Dendritic cell treated with granulocyte-macrophage colony-stimulating factor and Interleukin-4, amounts not matched to agents 40 ng/mL and 50 ng/mL, for 4 days (primary cell): ENCODE results near the gene CASKIN1.
A peak's percentile ranks its signal among the peaks of the same experiment; 100 is the strongest.
"Not testable (repeated sequence)": the region's sequence is repeated elsewhere in the genome, so short reads cannot be mapped to it uniquely, and the experiment has no call there.

ENCODE experiments used
- H3K27ac Mint-ChIP-seq: one replicate; pipeline ENCODE4 v1.8.0; 2022; ENCODE audit warnings: mild to moderate bottlenecking, mixed read lengths
- H3K27me3 Mint-ChIP-seq: one replicate; pipeline ENCODE4 v1.8.0; 2022; ENCODE audit warnings: mild to moderate bottlenecking, mixed read lengths
- H3K36me3 Mint-ChIP-seq: one replicate; pipeline ENCODE4 v1.8.0; 2022; ENCODE audit warnings: low read depth, mixed read lengths
- H3K4me1 Mint-ChIP-seq: one replicate; pipeline ENCODE4 v1.8.0; 2022; ENCODE audit warnings: low read depth, mixed read lengths
- H3K4me3 Mint-ChIP-seq: one replicate; pipeline ENCODE4 v1.8.0; 2022; ENCODE audit warnings: mild to moderate bottlenecking, moderate library complexity, mixed read lengths
- H3K9me3 Mint-ChIP-seq: one replicate; pipeline ENCODE4 v1.8.0; 2022; ENCODE audit warnings: mixed read lengths
- intact Hi-C: fragments of 100-400 bp; cut with micrococcal nuclease; formaldehyde crosslinking; loops from one replicate; pipeline ENCODE4 v1.15.0; 2022

The CASKIN1 gene

DNA sequence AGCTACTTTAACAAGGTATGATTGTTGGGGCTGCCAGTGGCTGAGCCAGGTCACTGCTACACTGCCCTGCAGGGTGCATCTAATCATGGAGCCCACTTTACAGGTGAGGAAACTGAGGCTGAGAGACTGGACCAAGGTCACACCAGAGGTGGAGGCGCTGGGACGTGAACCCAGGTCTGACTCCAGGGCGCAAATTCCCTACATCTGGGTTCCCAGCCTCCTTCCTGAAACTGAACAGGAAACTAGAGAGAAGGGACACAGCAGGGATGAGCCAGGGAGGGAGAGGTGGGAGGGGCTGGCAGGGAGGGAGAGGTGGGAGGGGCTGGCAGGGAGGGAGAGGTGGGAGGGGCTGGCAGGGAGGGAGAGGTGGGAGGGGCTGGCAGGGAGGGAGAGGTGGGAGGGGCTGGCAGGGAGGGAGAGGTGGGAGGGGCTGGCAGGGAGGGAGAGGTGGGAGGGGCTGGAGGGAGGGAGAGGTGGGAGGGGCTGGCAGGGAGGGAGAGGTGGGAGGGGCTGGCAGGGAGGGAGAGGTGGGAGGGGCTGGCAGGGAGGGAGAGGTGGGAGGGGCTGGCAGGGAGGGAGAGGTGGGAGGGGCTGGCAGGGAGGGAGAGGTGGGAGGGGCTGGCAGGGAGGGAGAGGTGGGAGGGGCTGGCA lies 68.7 kb downstream of the CASKIN1 start:
- intact Hi-C loops, H3K36me3 Mint-ChIP-seq, H3K9me3 Mint-ChIP-seq: not testable (repeated sequence)
- H3K4me3 Mint-ChIP-seq, result peak overlapping the region; percentile 48
- H3K27me3 Mint-ChIP-seq, result peaks cover 19% of the 10 kb centered on the region
- peak overlapping the region; percentile 76 for H3K27ac Mint-ChIP-seq
- H3K4me1 Mint-ChIP-seq, result peaks cover 41% of the 10 kb centered on the region
